Endothelial cell of umbilical vein (primary cell): ENCODE data around the gene CIROP. TPM values are rescaled to one million over a fixed set of nuclear protein-coding genes. Genes with fewer than 3 reads are reported as not detected.

ENCODE experiments used
- BruUV-seq: library from RNA; stranded (reverse); fragments of 400-500 nt; replicated peaks from 2 replicates; lab custom pipeline; 2021; lab: Mats Ljungman, UMichigan
- CTCF ChIA-PET: fragments of 300-600, 350-600 bp; sonication (Branson Sonifier 250); formaldehyde crosslinking; loops from one replicate; lab custom pipeline; 2021; ENCODE audit warnings: antibody characterized with exemption, inconsistent platforms; lab: Charles Lee
- POLR2A ChIA-PET: fragments of 300-600, 350-600 bp; sonication (Branson Sonifier 250); formaldehyde crosslinking; loops from one replicate; lab custom pipeline; 2021; ENCODE audit warnings: antibody characterized with exemption, inconsistent platforms; lab: Charles Lee
- DNase-seq: peaks from one replicate; pipeline ENCODE4 v3.0.0-alpha.2; 2011; ENCODE audit warnings: low read depth, low spot score
- FAIRE-seq: peaks from 2 replicates; lab custom pipeline; 2011; peaks lifted over from hg19 to GRCh38; lab: Jason Lieb, UNC
- H2AFZ ChIP-seq: 2 replicates; pipeline ENCODE4 v1.6.0; 2012; ENCODE audit warnings: low read depth, low read length, control low read depth, inconsistent platforms
- H3K27ac ChIP-seq: 2 replicates; pipeline ENCODE4 v1.5.1; 2011; ENCODE audit warnings: low read depth, mild to moderate bottlenecking, control low read depth, low read length, moderate library complexity; ENCODE audit not compliant: insufficient read depth
- H3K27me3 ChIP-seq, 2 experiments: 2 replicates each; pipeline versions ENCODE4 v1.6.0 to v1.6.1; 2011; ENCODE audit warnings: low read length in 2 of 2, mixed read lengths in 1 of 2; ENCODE audit not compliant: control insufficient read depth in 2 of 2, insufficient read depth in 2 of 2
- H3K36me3 ChIP-seq, 2 experiments: 2 replicates in 1 of 2; 3 replicates in 1 of 2; pipeline ENCODE4 v1.5.1; 2011; ENCODE audit warnings: low read length in 2 of 2, mild to moderate bottlenecking in 1 of 2, moderate library complexity in 1 of 2; ENCODE audit not compliant: control insufficient read depth in 2 of 2, insufficient read depth in 2 of 2; ENCODE audit errors: extremely low read depth in 1 of 2
- H3K4me1 ChIP-seq: 3 replicates; pipeline ENCODE4 v1.5.1; 2011; ENCODE audit warnings: mild to moderate bottlenecking, low read length; ENCODE audit not compliant: control insufficient read depth, insufficient read depth; ENCODE audit errors: extremely low read depth
- H3K4me2 ChIP-seq: 2 replicates; pipeline ENCODE4 v1.6.1; 2011; ENCODE audit warnings: low read length, control low read depth, mixed read lengths; ENCODE audit not compliant: insufficient read depth
- H3K4me3 ChIP-seq, 3 experiments: fragments of 200-600 bp in 1 of 3; sonication (generic), shearing (Covaris generic) in 1 of 3; replicated peaks in 1 of 3; 2 replicates each; pipeline ENCODE4 v1.5.1; 2011 to 2016; ENCODE audit warnings: control low read depth in 3 of 3, low read length in 3 of 3, mild to moderate bottlenecking in 2 of 3, inconsistent platforms in 1 of 3, low read depth in 1 of 3, moderate library complexity in 1 of 3; ENCODE audit not compliant: insufficient read depth in 1 of 3
- H3K79me2 ChIP-seq: 2 replicates; pipeline ENCODE4 v1.6.0; 2012; ENCODE audit warnings: low read length, inconsistent platforms; ENCODE audit not compliant: control insufficient read depth, insufficient read depth
- H3K9ac ChIP-seq: replicated peaks from 2 replicates; pipeline ENCODE3; 2011; ENCODE audit warnings: low read length, control low read depth; ENCODE audit not compliant: insufficient read depth; ENCODE audit errors: extremely low read depth
- H3K9me1 ChIP-seq: replicated peaks from 3 replicates; pipeline ENCODE4 v1.6.0; 2011; ENCODE audit warnings: mild to moderate bottlenecking, low read length; ENCODE audit not compliant: control insufficient read depth, insufficient read depth; ENCODE audit errors: extremely low read depth
- H3K9me3 ChIP-seq: replicated peaks from 2 replicates; pipeline ENCODE4 v1.5.1; 2012; ENCODE audit warnings: low read length, inconsistent platforms; ENCODE audit not compliant: control insufficient read depth, insufficient read depth
- H4K20me1 ChIP-seq: replicated peaks from 2 replicates; pipeline ENCODE3; 2011; ENCODE audit warnings: mild to moderate bottlenecking, low read length; ENCODE audit not compliant: control insufficient read depth, insufficient read depth; ENCODE audit errors: extremely low read depth
- CTCF ChIP-seq, 2 donors: IDR thresholded peaks; 1 replicate in 1 of 2; 2 replicates in 1 of 2; pipeline ENCODE4 v1.5.1; 2011; ENCODE audit warnings: low read length in 2 of 2, mild to moderate bottlenecking in 2 of 2, moderate library complexity in 2 of 2, control low read depth in 1 of 2, inconsistent platforms in 1 of 2, low read depth in 1 of 2; ENCODE audit not compliant: insufficient read depth in 1 of 2; ENCODE audit errors: extremely low read depth in 1 of 2
- EZH2 ChIP-seq: IDR thresholded peaks from 2 replicates; pipeline ENCODE4 v1.6.1; 2012; ENCODE audit warnings: borderline replicate concordance, low read depth, mild to moderate bottlenecking, moderate library complexity, low read length, inconsistent platforms; ENCODE audit not compliant: severe bottlenecking
- GATA2 ChIP-seq: IDR thresholded peaks from 2 replicates; pipeline ENCODE4 v1.7.0; 2011; ENCODE audit warnings: low read depth, mild to moderate bottlenecking, moderate library complexity, mixed read lengths, low read length; ENCODE audit not compliant: insufficient read length, insufficient read depth
- JUN ChIP-seq: IDR thresholded peaks from 2 replicates; pipeline ENCODE4 v1.6.1; 2011; ENCODE audit warnings: borderline replicate concordance, low read depth; ENCODE audit not compliant: insufficient read length, insufficient read depth
- MAX ChIP-seq: IDR thresholded peaks from 2 replicates; pipeline ENCODE4 v1.6.1; 2011; ENCODE audit not compliant: insufficient read depth, insufficient read length
- MYC ChIP-seq: IDR thresholded peaks from one replicate; pipeline ENCODE4 v1.6.1; 2011; ENCODE audit warnings: mild to moderate bottlenecking, low read depth, low read length
- POLR2AphosphoS5 ChIP-seq: IDR thresholded peaks from 2 replicates; pipeline ENCODE4 v1.6.1; 2012; ENCODE audit warnings: low read depth, mild to moderate bottlenecking, control low read depth, low read length, moderate library complexity; ENCODE audit not compliant: insufficient read depth
- dilution Hi-C: fragments of 300-500 bp; cut with MboI; formaldehyde crosslinking; loops from one replicate; pipeline ENCODE4 v1.15.0; 2019; ENCODE audit warnings: low sequenced_read_pairs; ENCODE audit not compliant: extremely low pct_ligation_motif_present
- intact Hi-C: fragments of 100-400 bp; cut with micrococcal nuclease; formaldehyde crosslinking; loops from one replicate; pipeline ENCODE4 v1.10.0; 2022
- polyA plus RNA-seq, 4 experiments: library from polyadenylated mRNA; depleted of rRNA in 3 of 4; stranded (reverse) in 3 of 4; unstranded in 1 of 4; fragments of >200 nt; gene quantifications; 2 replicates each; pipeline versions ENCODE4 v1.2.1 to v1.2.3, GENCODE V29; 2011 to 2012; ENCODE audit warnings: missing spikeins in 1 of 4
- total RNA-seq: library from RNA; stranded (reverse); gene quantifications from 2 replicates; pipeline ENCODE4 v1.2.3, GENCODE V29; 2021

The CIROP gene
- total and polyA plus RNA-seq, 2 donors (not counting 3 experiments of a cell fraction or from before 2014, with no cell fraction given), result not detected

- no peak overlapping the region for H3K4me3 ChIP-seq
- peak overlapping the region; percentile 81 for H3K27ac ChIP-seq
- H2AFZ ChIP-seq, result no peak overlapping the region
- ChIA-PET POLR2A (interaction anchor here (0.5 to 1.9 kb wide), 3 partner anchors 27 to 62 kb away, joined by 8 to 11 read pairs (median 11); partner anchors contain the start of genes ACIN1, C14orf119 and SLC7A8), CTCF (interaction anchor here (0.8 to 14.5 kb wide), 18 partner anchors 8 to 259 kb away, joined by 3 to 1289 read pairs (median 34); partner anchors contain the start of genes ACIN1, C14orf119, PPP1R3E and SLC7A8)
- H3K27me3 ChIP-seq, result no peaks in the 10 kb centered on the region
- no peaks in the 10 kb centered on the region for H3K9me3 ChIP-seq
- no peak overlapping the region for H3K9ac ChIP-seq
- no peaks in the 10 kb centered on the region for H3K9me1 ChIP-seq
- dilution Hi-C loops, result no loop called here
- intact Hi-C loops, result no loop called here
- H3K36me3 ChIP-seq, result no peaks in the 10 kb centered on the region
- DNase-seq (no peak), FAIRE-seq (no peak)
- H3K79me2 ChIP-seq, result no peaks in the 10 kb centered on the region
- TF ChIP-seq GATA2 (no peak), CTCF (IDR thresholded peaks at IDR 0.05; ENCODE audit: extremely low read depth in 1 of 2, insufficient read depth in 1 of 2, low read depth in 1 of 2, low read length in 2 of 2) (no peak), EZH2 (no peak), MYC (no peak), JUN (no peak), MAX (no peak), POLR2AphosphoS5 (no peak)
- H3K4me1 ChIP-seq, result peaks cover 21% of the 10 kb centered on the region
- H3K4me2 ChIP-seq, result no peak overlapping the region
- no TSS peak for BruUV-seq
- H4K20me1 ChIP-seq, result no peaks in the 10 kb centered on the region
Observed at GRCh38 chr14:23122086-23122485, 17.3 kb upstream of the CIROP start.
